ENCODE results near the gene ACIN1.

The ACIN1 gene, protein sequence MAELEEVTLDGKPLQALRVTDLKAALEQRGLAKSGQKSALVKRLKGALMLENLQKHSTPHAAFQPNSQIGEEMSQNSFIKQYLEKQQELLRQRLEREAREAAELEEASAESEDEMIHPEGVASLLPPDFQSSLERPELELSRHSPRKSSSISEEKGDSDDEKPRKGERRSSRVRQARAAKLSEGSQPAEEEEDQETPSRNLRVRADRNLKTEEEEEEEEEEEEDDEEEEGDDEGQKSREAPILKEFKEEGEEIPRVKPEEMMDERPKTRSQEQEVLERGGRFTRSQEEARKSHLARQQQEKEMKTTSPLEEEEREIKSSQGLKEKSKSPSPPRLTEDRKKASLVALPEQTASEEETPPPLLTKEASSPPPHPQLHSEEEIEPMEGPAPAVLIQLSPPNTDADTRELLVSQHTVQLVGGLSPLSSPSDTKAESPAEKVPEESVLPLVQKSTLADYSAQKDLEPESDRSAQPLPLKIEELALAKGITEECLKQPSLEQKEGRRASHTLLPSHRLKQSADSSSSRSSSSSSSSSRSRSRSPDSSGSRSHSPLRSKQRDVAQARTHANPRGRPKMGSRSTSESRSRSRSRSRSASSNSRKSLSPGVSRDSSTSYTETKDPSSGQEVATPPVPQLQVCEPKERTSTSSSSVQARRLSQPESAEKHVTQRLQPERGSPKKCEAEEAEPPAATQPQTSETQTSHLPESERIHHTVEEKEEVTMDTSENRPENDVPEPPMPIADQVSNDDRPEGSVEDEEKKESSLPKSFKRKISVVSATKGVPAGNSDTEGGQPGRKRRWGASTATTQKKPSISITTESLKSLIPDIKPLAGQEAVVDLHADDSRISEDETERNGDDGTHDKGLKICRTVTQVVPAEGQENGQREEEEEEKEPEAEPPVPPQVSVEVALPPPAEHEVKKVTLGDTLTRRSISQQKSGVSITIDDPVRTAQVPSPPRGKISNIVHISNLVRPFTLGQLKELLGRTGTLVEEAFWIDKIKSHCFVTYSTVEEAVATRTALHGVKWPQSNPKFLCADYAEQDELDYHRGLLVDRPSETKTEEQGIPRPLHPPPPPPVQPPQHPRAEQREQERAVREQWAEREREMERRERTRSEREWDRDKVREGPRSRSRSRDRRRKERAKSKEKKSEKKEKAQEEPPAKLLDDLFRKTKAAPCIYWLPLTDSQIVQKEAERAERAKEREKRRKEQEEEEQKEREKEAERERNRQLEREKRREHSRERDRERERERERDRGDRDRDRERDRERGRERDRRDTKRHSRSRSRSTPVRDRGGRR

DNA sequence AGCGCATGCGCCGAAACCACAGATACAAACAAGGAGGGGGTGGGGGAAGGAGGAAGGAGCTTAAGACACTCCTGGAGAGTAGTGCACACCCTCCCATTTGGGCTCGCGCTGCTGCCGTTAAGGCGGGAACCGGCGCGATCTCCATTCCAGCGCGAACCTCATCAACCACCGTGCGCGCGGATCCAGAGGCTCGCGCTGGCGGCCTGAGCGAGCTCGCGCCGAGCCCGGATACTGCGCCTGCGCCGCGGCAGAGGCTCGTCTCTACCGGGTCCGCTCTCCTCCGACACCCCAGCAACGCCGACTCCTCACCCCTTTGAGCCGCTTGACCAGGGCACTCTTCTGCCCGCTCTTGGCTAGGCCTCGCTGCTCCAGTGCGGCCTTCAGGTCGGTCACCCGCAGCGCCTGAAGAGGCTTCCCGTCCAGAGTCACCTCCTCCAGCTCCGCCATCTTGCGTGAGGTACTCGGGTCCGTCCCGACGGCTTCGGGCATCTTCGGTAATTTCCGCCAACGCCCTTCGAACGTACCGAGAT is at the start of gene ACIN1:
Gene ACIN1 (minus strand): TSS at position 471 of the 530 bp plus-strand sequence. CDS start 24 bp downstream, at position 447.
- Histone ChIP-seq H4K20me1 (ENCODE audit: insufficient read depth) (no peaks in the 10 kb centered on the region), H2AFZ (ENCODE audit: low read depth) (peak within 1 kb of the TSS; percentile 55), H3K4me1 (ENCODE audit: low read depth, poor library complexity, severe bottlenecking) (peaks cover 17% of the 10 kb centered on the region), H3K4me2 (peak within 1 kb of the TSS; percentile 87), H3K27me3 (ENCODE audit: insufficient read depth, low read depth) (no peaks in the 10 kb centered on the region), H3K9ac (peak within 1 kb of the TSS; percentile 86), H3K27ac (peak within 1 kb of the TSS; percentile 82), H3K4me3 (IDR thresholded peaks at IDR 0.05; ENCODE audit: insufficient read depth, low read depth, low read length) (no peak within 1 kb of the TSS), H3K36me3 (ENCODE audit: insufficient read depth) (no peaks in the 10 kb centered on the region), H3K79me2 (ENCODE audit: insufficient read depth, low read depth) (peaks cover 44% of the 10 kb centered on the region)
- TF ChIP-seq, protein P1, sequence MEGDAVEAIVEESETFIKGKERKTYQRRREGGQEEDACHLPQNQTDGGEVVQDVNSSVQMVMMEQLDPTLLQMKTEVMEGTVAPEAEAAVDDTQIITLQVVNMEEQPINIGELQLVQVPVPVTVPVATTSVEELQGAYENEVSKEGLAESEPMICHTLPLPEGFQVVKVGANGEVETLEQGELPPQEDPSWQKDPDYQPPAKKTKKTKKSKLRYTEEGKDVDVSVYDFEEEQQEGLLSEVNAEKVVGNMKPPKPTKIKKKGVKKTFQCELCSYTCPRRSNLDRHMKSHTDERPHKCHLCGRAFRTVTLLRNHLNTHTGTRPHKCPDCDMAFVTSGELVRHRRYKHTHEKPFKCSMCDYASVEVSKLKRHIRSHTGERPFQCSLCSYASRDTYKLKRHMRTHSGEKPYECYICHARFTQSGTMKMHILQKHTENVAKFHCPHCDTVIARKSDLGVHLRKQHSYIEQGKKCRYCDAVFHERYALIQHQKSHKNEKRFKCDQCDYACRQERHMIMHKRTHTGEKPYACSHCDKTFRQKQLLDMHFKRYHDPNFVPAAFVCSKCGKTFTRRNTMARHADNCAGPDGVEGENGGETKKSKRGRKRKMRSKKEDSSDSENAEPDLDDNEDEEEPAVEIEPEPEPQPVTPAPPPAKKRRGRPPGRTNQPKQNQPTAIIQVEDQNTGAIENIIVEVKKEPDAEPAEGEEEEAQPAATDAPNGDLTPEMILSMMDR (conservative IDR thresholded peaks at IDR 0.05; ENCODE audit: low read depth, low read length), result no peak

DNA sequence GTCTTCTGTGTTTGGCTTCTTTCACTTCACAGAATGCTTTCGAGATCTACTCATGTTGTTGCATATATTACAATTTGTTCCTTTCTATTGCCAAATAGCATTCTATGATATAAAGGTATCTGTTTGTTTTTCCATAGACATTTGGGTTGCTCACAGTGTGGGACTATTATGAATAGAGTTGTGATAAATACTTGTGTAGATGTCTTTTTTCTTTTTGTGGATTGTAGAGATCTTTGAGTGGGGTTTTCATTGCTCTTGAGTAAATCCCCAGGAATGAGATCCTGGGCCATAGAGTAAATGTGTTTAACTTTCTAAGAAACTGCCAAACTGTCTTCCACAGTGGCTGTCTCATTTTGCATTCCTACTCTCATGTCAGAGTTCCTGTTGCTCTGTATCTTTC is 49.0 kb upstream of the ACIN1 start:
- Histone ChIP-seq H3K27ac (no peak overlapping the region), H3K4me2 (no peak overlapping the region), H4K20me1 (ENCODE audit: insufficient read depth) (no peaks in the 10 kb centered on the region), H3K4me3 (IDR thresholded peaks at IDR 0.05; ENCODE audit: insufficient read depth, low read depth, low read length) (no peak overlapping the region), H3K36me3 (ENCODE audit: insufficient read depth) (no peaks in the 10 kb centered on the region), H3K27me3 (ENCODE audit: insufficient read depth, low read depth) (no peaks in the 10 kb centered on the region), H3K9ac (no peak overlapping the region), H3K79me2 (ENCODE audit: insufficient read depth, low read depth) (no peaks in the 10 kb centered on the region), H3K4me1 (ENCODE audit: low read depth, poor library complexity, severe bottlenecking) (no peaks in the 10 kb centered on the region), H2AFZ (ENCODE audit: low read depth) (no peak overlapping the region)
- TF ChIP-seq, protein P1 (conservative IDR thresholded peaks at IDR 0.05; ENCODE audit: low read depth, low read length), result no peak

DNA sequence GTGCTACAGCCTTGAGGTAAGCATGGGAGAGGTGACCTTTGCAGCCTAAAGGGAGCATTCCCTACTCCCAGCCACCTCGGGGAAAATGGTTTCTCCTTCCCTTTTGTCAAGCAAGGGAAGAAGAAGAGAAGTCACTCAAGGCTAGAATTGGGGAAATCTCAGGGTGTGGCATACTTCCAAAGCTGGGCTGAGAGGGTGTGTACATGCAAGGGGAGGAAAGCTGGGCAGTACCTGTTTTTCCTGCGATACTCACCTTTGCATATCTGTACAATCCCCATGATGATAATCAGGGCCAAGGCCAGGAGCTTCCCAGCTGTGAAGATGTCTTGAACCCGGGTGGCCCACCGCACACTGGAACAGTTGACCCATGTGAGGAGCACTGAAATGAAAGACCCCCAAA is 47.9 kb upstream of the ACIN1 start:
- no peak overlapping the region for H3K4me3 ChIP-seq (IDR thresholded peaks at IDR 0.05; ENCODE audit: insufficient read depth, low read depth, low read length)
- H4K20me1 ChIP-seq (ENCODE audit: insufficient read depth), result no peaks in the 10 kb centered on the region
- H3K36me3 ChIP-seq (ENCODE audit: insufficient read depth), result no peaks in the 10 kb centered on the region
- no peaks in the 10 kb centered on the region for H3K79me2 ChIP-seq (ENCODE audit: insufficient read depth, low read depth)
- H3K9ac ChIP-seq, result no peak overlapping the region
- H3K27ac ChIP-seq, result no peak overlapping the region
- TF ChIP-seq, protein P1 (conservative IDR thresholded peaks at IDR 0.05; ENCODE audit: low read depth, low read length), result no peak
- no peaks in the 10 kb centered on the region for H3K4me1 ChIP-seq (ENCODE audit: low read depth, poor library complexity, severe bottlenecking)
- H3K27me3 ChIP-seq (ENCODE audit: insufficient read depth, low read depth), result no peaks in the 10 kb centered on the region
- no peak overlapping the region for H2AFZ ChIP-seq (ENCODE audit: low read depth)
- no peak overlapping the region for H3K4me2 ChIP-seq
